K562 (cell line): ENCODE data around the gene LHX5. TPM values are rescaled to one million over a fixed set of nuclear protein-coding genes. Genes with fewer than 3 reads are reported as not detected.

Experiments
- ATAC-seq: fragments of 200-7000 bp; cut with Tn5 transposase; 3 replicates; pipeline ENCODE4 v1.9.1; 2020; ENCODE audit warnings: moderate library complexity
- BruUV-seq: library from RNA; stranded (reverse); fragments of 400-500 nt; replicated peaks from 2 replicates; lab custom pipeline; 2021; lab: Mats Ljungman, UMichigan
- CTCF ChIA-PET: fragments of 300-600 bp; formaldehyde crosslinking; extraction: SDS; loops from one replicate; lab custom pipeline; 2021; ENCODE audit warnings: low intra/inter-chr PET ratio; lab: Yijun Ruan, JAX
- POLR2A ChIA-PET: fragments of 300-600, 350-650 bp; sonication (Branson Sonifier 250); formaldehyde crosslinking; extraction: SDS; loops from one replicate; lab custom pipeline; 2021; ENCODE audit warnings: antibody characterized with exemption, inconsistent platforms; lab: Yijun Ruan, JAX
- DNase-seq, 4 experiments: peaks; one replicate each; pipeline versions ENCODE4 v3.0.0 to v3.0.0-alpha.2; 2011 to 2018; ENCODE audit warnings: low spot score in 3 of 4, mixed read lengths in 3 of 4; ENCODE audit errors: extremely low read depth in 1 of 4
- FAIRE-seq: peaks from 2 replicates; lab custom pipeline; 2011; peaks lifted over from hg19 to GRCh38; lab: Jason Lieb, UNC
- H2AFZ ChIP-seq: 2 replicates; pipeline ENCODE4 v1.6.0; 2011; ENCODE audit warnings: low read depth, low read length, control low read depth, inconsistent platforms
- H3K27ac ChIP-seq: fragments of 200-600 bp; 3 replicates; pipeline ENCODE4 v1.8.0; 2011; ENCODE audit warnings: low read depth, mild to moderate bottlenecking, control low read depth, inconsistent platforms, low read length, moderate library complexity, mixed read lengths; ENCODE audit errors: extremely low read depth
- H3K27me3 ChIP-seq, 2 experiments: fragments of 300-600 bp in 1 of 2; 2 replicates in 1 of 2; 3 replicates in 1 of 2; pipeline versions ENCODE4 v1.6.0 to v1.8.0; 2011; ENCODE audit warnings: inconsistent platforms in 2 of 2, low read length in 2 of 2, mild to moderate bottlenecking in 1 of 2, mixed read lengths in 1 of 2, moderate library complexity in 1 of 2; ENCODE audit not compliant: control insufficient read depth in 2 of 2, insufficient read depth in 2 of 2
- H3K36me3 ChIP-seq: fragments of 300-600 bp; 3 replicates; pipeline ENCODE4 v1.8.0; 2011; ENCODE audit warnings: mild to moderate bottlenecking, low read length, inconsistent platforms; ENCODE audit not compliant: control insufficient read depth, insufficient read depth
- H3K4me1 ChIP-seq, 2 experiments: fragments of 200-600 bp in 1 of 2; replicated peaks in 1 of 2; 2 replicates in 1 of 2; 3 replicates in 1 of 2; pipeline versions ENCODE4 v1.5.1 to v1.8.0; 2011; ENCODE audit warnings: inconsistent platforms in 2 of 2, low read length in 2 of 2, mild to moderate bottlenecking in 1 of 2, mixed read lengths in 1 of 2, moderate library complexity in 1 of 2; ENCODE audit not compliant: control insufficient read depth in 2 of 2, insufficient read depth in 2 of 2
- H3K4me2 ChIP-seq: 2 replicates; pipeline ENCODE4 v1.6.1; 2011; ENCODE audit warnings: low read length, control low read depth, inconsistent platforms, mixed read lengths; ENCODE audit not compliant: insufficient read depth
- H3K4me3 ChIP-seq: fragments of 200-600 bp; sonication (generic), shearing (Covaris generic); 2 replicates; pipeline ENCODE4 v1.5.1; 2016; ENCODE audit warnings: control low read depth, inconsistent platforms
- H3K79me2 ChIP-seq: fragments of 200-600 bp; 3 replicates; pipeline ENCODE4 v1.8.0; 2011; ENCODE audit warnings: low read length, inconsistent platforms; ENCODE audit not compliant: control insufficient read depth, insufficient read depth
- H3K9ac ChIP-seq, 2 experiments: 2 replicates each; pipeline versions ENCODE4 v1.6.0 to v1.6.1; 2011; ENCODE audit warnings: low read depth in 2 of 2, low read length in 2 of 2, control low read depth in 1 of 2, inconsistent platforms in 1 of 2, mild to moderate bottlenecking in 1 of 2, mixed read lengths in 1 of 2; ENCODE audit not compliant: insufficient read depth in 1 of 2
- H3K9me1 ChIP-seq: one replicate; pipeline ENCODE4 v1.6.0; 2011; ENCODE audit warnings: inconsistent platforms, mild to moderate bottlenecking, low read length, moderate library complexity; ENCODE audit not compliant: control insufficient read depth, insufficient read depth
- H3K9me3 ChIP-seq: replicated peaks from 2 replicates; pipeline ENCODE4 v1.5.1; 2011; ENCODE audit warnings: low read depth, low read length, inconsistent platforms; ENCODE audit not compliant: control insufficient read depth, insufficient read depth
- H4K20me1 ChIP-seq: replicated peaks from 2 replicates; pipeline ENCODE4 v1.6.1; 2011; ENCODE audit warnings: low read length, inconsistent platforms, mixed read lengths; ENCODE audit not compliant: control insufficient read depth, insufficient read depth
- CBX3 ChIP-seq, 2 experiments: IDR thresholded peaks; 1 replicate in 1 of 2; 2 replicates in 1 of 2; pipeline ENCODE4 v1.6.1; 2012; ENCODE audit warnings: inconsistent platforms in 2 of 2, low read length in 2 of 2, borderline replicate concordance in 1 of 2, control low read depth in 1 of 2
- DNMT1 ChIP-seq: fragments of 450-650 bp; IDR thresholded peaks from 2 replicates; pipeline ENCODE4 v1.6.1; 2016; ENCODE audit warnings: antibody characterized with exemption, mild to moderate bottlenecking
- ETV1 ChIP-seq: fragments of 450-650 bp; conservative IDR thresholded peaks from 2 replicates; pipeline ENCODE4 v1.6.1; 2016; ENCODE audit warnings: missing genetic modification characterization, control low read depth, low read depth, missing compliant biosample characterization
- HDAC1 ChIP-seq, 2 experiments: fragments of 450-650 bp; IDR thresholded peaks; 2 replicates each; pipeline ENCODE4 v1.6.1; 2016 to 2017; ENCODE audit warnings: inconsistent platforms in 1 of 2, mild to moderate bottlenecking in 1 of 2, moderate library complexity in 1 of 2
- HDGF ChIP-seq: fragments of 450-650 bp; IDR thresholded peaks from 2 replicates; pipeline ENCODE4 v1.6.1; 2016
- IRF2 ChIP-seq: sonication (generic); formaldehyde crosslinking; IDR thresholded peaks from 2 replicates; pipeline ENCODE4 v1.8.1; 2022; ENCODE audit warnings: mild to moderate bottlenecking, missing genetic modification reagents
- KHSRP ChIP-seq: fragments of 450-650 bp; IDR thresholded peaks from 2 replicates; pipeline ENCODE4 v1.6.1; 2017
- PHF8 ChIP-seq: fragments of 200-600 bp; sonication (generic); IDR thresholded peaks from 2 replicates; pipeline ENCODE4 v1.6.1; 2012; ENCODE audit warnings: mixed run types, mild to moderate bottlenecking, inconsistent platforms, low read length, moderate library complexity, borderline replicate concordance
- RFX7 ChIP-seq: fragments of 250-450 bp; sonication (Bioruptor Pico); IDR thresholded peaks from 2 replicates; pipeline ENCODE4 v1.5.1; 2021; ENCODE audit warnings: mild to moderate bottlenecking
- ZFP30 ChIP-seq: fragments of 250-450 bp; sonication (Bioruptor Pico); IDR thresholded peaks from 2 replicates; pipeline ENCODE4 v1.8.0; 2022; ENCODE audit warnings: moderate library complexity, mild to moderate bottlenecking, inconsistent platforms, borderline replicate concordance
- ZNF431 ChIP-seq: sonication (generic); formaldehyde crosslinking; IDR thresholded peaks from 2 replicates; pipeline ENCODE4 v1.8.0; 2022; ENCODE audit warnings: mild to moderate bottlenecking, missing genetic modification reagents
- ZNF707 ChIP-seq: fragments of 250-450 bp; sonication (Bioruptor Pico); conservative IDR thresholded peaks from 2 replicates; pipeline ENCODE4 v1.8.0; 2022; ENCODE audit warnings: inconsistent platforms, mild to moderate bottlenecking, moderate library complexity
- WGBS: fragments of 100-300 bp; shearing (Covaris generic); methylation state at CpG from one replicate; pipeline ENCODE4 v1.1.6; 2016; ENCODE audit warnings: low coverage, mixed read lengths; ENCODE audit not compliant: insufficient coverage; ENCODE audit errors: missing lambda C conversion rate; 5-methylcytosine and 5-hydroxymethylcytosine counted together
- in situ Hi-C: fragments of 300-500 bp; cut with MboI; formaldehyde crosslinking; loops from 4 replicates; pipeline ENCODE4 v1.15.0; 2018; ENCODE audit warnings: inconsistent platforms, mixed read lengths
- intact Hi-C: fragments of 100-400 bp; cut with micrococcal nuclease; formaldehyde crosslinking; loops from 2 replicates; pipeline ENCODE4 v1.14.2; 2022
- polyA plus RNA-seq, 8 experiments: library from polyadenylated mRNA; depleted of rRNA in 4 of 8; stranded (reverse) in 5 of 8; unstranded in 3 of 8; fragments of >200 nt; fragmentation: Nextera tagmentation in 2 of 8; fragmentation: Illumina TruSeq in 1 of 8; extraction: Ambion mirVana in 2 of 8; extraction: Trizol in 1 of 8; gene quantifications; 2 replicates each; pipeline versions ENCODE4 v1.2.1 to v1.2.3, GENCODE V29; 2011 to 2014; ENCODE audit warnings: inconsistent platforms in 1 of 8, missing spikeins in 1 of 8
- total RNA-seq, 7 experiments: library from RNA; depleted of rRNA in 6 of 7; stranded (reverse); fragments of >200 nt in 6 of 7; fragmentation: Illumina TruSeq in 2 of 7; extraction: Trizol in 2 of 7; gene quantifications; 2 replicates each; pipeline versions ENCODE4 v1.2.1 to v1.2.3, GENCODE V29; 2011 to 2021; ENCODE audit warnings: low replicate concordance in 1 of 7
- TF ChIP-seq, protein P1 (sequence below), 2 experiments: fragments of 450-650 bp; IDR thresholded peaks; 2 replicates each; pipeline ENCODE4 v1.6.1; 2016
- TF ChIP-seq, protein P2 (sequence below): sonication (generic); formaldehyde crosslinking; IDR thresholded peaks from 2 replicates; pipeline ENCODE4 v1.5.0; 2020; ENCODE audit warnings: missing genetic modification reagents
- TF ChIP-seq, protein P3 (sequence below): fragments of 250-450 bp; sonication (Bioruptor Pico); IDR thresholded peaks from 2 replicates; pipeline ENCODE4 v1.5.0; 2020; ENCODE audit warnings: mild to moderate bottlenecking
- TF ChIP-seq, protein P4 (sequence below), 2 experiments: fragments of 450-650 bp; conservative IDR thresholded peaks; 2 replicates each; pipeline ENCODE4 v1.6.1; 2017; ENCODE audit warnings: mild to moderate bottlenecking in 2 of 2, moderate library complexity in 2 of 2
- TF ChIP-seq, protein P5 (sequence below): sonication (generic); formaldehyde crosslinking; IDR thresholded peaks from 2 replicates; pipeline ENCODE4 v1.8.1; 2023; ENCODE audit warnings: mild to moderate bottlenecking, missing genetic modification reagents

LHX5 gene
- total and polyA plus RNA-seq, 9 of the 15 experiments (the other 6 are each of a cell fraction or from before 2014, with no cell fraction given), result 0.04 to 0.17 (median 0.05) TPM; not detected in 6

DNA sequence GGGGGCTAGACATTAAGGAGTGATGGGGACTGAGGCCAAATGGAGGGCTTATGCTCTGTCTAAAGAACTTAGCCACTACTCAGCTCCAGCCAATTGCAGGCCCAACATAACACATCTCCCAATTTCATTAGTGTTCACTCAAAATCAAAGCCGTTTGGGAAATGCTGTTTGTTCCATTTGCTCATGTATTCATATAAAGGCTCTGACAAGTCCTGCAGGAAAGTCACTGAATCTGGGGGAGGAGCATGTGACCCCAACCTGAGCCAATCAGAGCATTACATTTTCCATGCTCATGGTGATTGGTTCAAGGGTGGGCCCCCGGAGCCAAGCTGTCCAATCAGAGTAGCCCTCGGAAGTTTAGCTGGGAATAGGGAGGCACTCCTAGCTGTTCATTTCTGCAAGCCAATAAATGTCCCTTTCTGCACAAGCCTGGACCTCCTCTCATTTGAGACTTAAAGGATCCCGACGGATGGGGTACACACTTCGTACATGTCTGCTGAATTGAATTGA, 28.6 kb downstream of the LHX5 start:
- no peak overlapping the region for H3K4me3 ChIP-seq
- intact Hi-C loops, result no loop called here
- H3K4me1 ChIP-seq, result peaks cover 5 to 8% of the 10 kb centered on the region in 2 experiments; a peak in 3 of 5 replicates
- no peak overlapping the region for H3K9ac ChIP-seq
- H3K27ac ChIP-seq, result no peak overlapping the region
- H2AFZ ChIP-seq, result no peak overlapping the region
- ChIA-PET CTCF (no interaction called here), POLR2A (interaction anchor here (0.6 kb wide), 1 partner anchor 134 kb away, joined by 3 read pairs; no protein-coding TSS in a partner anchor)
- no peaks in the 10 kb centered on the region for H3K79me2 ChIP-seq
- H3K9me3 ChIP-seq, result no peaks in the 10 kb centered on the region; the same call in 1 of the 2 replicates
- DNase-seq (peak in 3 of 4 experiments; percentile 77 to 89 (median 85)), FAIRE-seq (no peak), ATAC-seq (peak; percentile 55; the same call in 2 of the 3 replicates)
- no peaks in the 10 kb centered on the region for H4K20me1 ChIP-seq
- H3K36me3 ChIP-seq, result no peaks in the 10 kb centered on the region
- no peak overlapping the region for H3K4me2 ChIP-seq
- 8% methylated on average over 6 of the region's 6 CpGs for WGBS
- H3K9me1 ChIP-seq, result no peaks in the 10 kb centered on the region
- H3K27me3 ChIP-seq, result peaks cover 6 to 18% of the 10 kb centered on the region in 2 experiments; a peak in 2 of 5 replicates
- in situ Hi-C loops, result loop anchor here (5.0 kb wide), 1 partner anchor 469 kb away; no protein-coding TSS in a partner anchor
- BruUV-seq, result no TSS peak
- no peak for TF ChIP-seq CBX3 (IDR thresholded peaks at IDR 0.05; ENCODE audit: borderline replicate concordance in 1 of 2, low read length in 2 of 2)
- no peak for TF ChIP-seq KHSRP
- TF ChIP-seq DNMT1, result 0 out of 2 replicates have a peak, but pooled peaks have one; percentile 45
- TF ChIP-seq, protein P1, sequence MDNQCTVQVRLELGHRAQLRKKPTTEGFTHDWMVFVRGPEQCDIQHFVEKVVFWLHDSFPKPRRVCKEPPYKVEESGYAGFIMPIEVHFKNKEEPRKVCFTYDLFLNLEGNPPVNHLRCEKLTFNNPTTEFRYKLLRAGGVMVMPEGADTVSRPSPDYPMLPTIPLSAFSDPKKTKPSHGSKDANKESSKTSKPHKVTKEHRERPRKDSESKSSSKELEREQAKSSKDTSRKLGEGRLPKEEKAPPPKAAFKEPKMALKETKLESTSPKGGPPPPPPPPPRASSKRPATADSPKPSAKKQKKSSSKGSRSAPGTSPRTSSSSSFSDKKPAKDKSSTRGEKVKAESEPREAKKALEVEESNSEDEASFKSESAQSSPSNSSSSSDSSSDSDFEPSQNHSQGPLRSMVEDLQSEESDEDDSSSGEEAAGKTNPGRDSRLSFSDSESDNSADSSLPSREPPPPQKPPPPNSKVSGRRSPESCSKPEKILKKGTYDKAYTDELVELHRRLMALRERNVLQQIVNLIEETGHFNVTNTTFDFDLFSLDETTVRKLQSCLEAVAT (IDR thresholded peaks at IDR 0.05), result no peak
- no peak for TF ChIP-seq HDGF
- TF ChIP-seq, protein P2, sequence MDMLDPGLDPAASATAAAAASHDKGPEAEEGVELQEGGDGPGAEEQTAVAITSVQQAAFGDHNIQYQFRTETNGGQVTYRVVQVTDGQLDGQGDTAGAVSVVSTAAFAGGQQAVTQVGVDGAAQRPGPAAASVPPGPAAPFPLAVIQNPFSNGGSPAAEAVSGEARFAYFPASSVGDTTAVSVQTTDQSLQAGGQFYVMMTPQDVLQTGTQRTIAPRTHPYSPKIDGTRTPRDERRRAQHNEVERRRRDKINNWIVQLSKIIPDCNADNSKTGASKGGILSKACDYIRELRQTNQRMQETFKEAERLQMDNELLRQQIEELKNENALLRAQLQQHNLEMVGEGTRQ (CRISPR knock-in tag), result peak; percentile 48
- no peak for TF ChIP-seq IRF2 (CRISPR knock-in tag)
- TF ChIP-seq, protein P3, sequence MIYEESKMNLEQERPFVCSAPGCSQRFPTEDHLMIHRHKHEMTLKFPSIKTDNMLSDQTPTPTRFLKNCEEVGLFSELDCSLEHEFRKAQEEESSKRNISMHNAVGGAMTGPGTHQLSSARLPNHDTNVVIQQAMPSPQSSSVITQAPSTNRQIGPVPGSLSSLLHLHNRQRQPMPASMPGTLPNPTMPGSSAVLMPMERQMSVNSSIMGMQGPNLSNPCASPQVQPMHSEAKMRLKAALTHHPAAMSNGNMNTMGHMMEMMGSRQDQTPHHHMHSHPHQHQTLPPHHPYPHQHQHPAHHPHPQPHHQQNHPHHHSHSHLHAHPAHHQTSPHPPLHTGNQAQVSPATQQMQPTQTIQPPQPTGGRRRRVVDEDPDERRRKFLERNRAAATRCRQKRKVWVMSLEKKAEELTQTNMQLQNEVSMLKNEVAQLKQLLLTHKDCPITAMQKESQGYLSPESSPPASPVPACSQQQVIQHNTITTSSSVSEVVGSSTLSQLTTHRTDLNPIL (CRISPR knock-in tag), result no peak
- no peak for TF ChIP-seq ZNF431 (CRISPR knock-in tag)
- TF ChIP-seq PHF8, result no peak
- no peak for TF ChIP-seq HDAC1 (IDR thresholded peaks at IDR 0.05)
- TF ChIP-seq ZNF707 (CRISPR knock-in tag), result no peak
- no peak for TF ChIP-seq RFX7 (CRISPR knock-in tag)
- TF ChIP-seq ETV1 (tag), result no peak
- TF ChIP-seq, protein P4, sequence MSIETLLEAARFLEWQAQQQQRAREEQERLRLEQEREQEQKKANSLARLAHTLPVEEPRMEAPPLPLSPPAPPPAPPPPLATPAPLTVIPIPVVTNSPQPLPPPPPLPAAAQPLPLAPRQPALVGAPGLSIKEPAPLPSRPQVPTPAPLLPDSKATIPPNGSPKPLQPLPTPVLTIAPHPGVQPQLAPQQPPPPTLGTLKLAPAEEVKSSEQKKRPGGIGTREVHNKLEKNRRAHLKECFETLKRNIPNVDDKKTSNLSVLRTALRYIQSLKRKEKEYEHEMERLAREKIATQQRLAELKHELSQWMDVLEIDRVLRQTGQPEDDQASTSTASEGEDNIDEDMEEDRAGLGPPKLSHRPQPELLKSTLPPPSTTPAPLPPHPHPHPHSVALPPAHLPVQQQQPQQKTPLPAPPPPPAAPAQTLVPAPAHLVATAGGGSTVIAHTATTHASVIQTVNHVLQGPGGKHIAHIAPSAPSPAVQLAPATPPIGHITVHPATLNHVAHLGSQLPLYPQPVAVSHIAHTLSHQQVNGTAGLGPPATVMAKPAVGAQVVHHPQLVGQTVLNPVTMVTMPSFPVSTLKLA (conservative IDR thresholded peaks at IDR 0.05), result no peak
- TF ChIP-seq ZFP30 (CRISPR knock-in tag), result no peak
- TF ChIP-seq, protein P5, sequence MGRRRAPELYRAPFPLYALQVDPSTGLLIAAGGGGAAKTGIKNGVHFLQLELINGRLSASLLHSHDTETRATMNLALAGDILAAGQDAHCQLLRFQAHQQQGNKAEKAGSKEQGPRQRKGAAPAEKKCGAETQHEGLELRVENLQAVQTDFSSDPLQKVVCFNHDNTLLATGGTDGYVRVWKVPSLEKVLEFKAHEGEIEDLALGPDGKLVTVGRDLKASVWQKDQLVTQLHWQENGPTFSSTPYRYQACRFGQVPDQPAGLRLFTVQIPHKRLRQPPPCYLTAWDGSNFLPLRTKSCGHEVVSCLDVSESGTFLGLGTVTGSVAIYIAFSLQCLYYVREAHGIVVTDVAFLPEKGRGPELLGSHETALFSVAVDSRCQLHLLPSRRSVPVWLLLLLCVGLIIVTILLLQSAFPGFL (CRISPR knock-in tag), result no peak
